Adrenal gland (tissue), 12 donors: ENCODE results near the gene SNX32. TPM values are rescaled to one million over a fixed set of nuclear protein-coding genes. Genes with fewer than 3 reads are reported as not detected.

Experiments used
- DNase-seq, 7 donors: peaks; one replicate each; pipeline ENCODE4 v3.0.0-alpha.2; 2019 to 2020
- H3K27ac ChIP-seq, 5 donors: fragments of 200-600 bp; sonication (generic) in 4 of 5; 1 replicate in 3 of 5; 2 replicates in 2 of 5; pipeline versions ENCODE4 v1.5.1 to v1.8.0; 2016 to 2020; ENCODE audit warnings: mild to moderate bottlenecking in 1 of 5
- H3K27me3 ChIP-seq: fragments of 200-600 bp; 2 replicates; pipeline ENCODE4 v1.8.0; 2021
- H3K36me3 ChIP-seq, 2 donors: fragments of 200-600 bp; replicated peaks in 1 of 2; 1 replicate in 1 of 2; 2 replicates in 1 of 2; pipeline versions ENCODE4 v1.5.1 to v1.8.0; 2018 to 2022
- H3K4me1 ChIP-seq, 2 donors: fragments of 200-600 bp; replicated peaks in 1 of 2; 1 replicate in 1 of 2; 2 replicates in 1 of 2; pipeline versions ENCODE4 v1.5.1 to v1.8.0; 2018 to 2021
- H3K4me3 ChIP-seq, 4 donors: fragments of 200-600 bp; sonication (generic) in 3 of 4; one replicate each; pipeline ENCODE4 v1.5.1; 2016 to 2018
- H3K9me3 ChIP-seq, 3 donors: fragments of 200-600 bp; sonication (generic) in 1 of 3; replicated peaks in 1 of 3; 1 replicate in 2 of 3; 2 replicates in 1 of 3; pipeline versions ENCODE4 v1.5.1 to v1.8.0; 2016 to 2021
- POLR2A ChIP-seq, 2 donors: fragments of 450-650 bp; IDR thresholded peaks; one replicate each; pipeline ENCODE4 v1.6.1; 2017; ENCODE audit warnings: antibody characterized with exemption in 2 of 2, mild to moderate bottlenecking in 2 of 2, moderate library complexity in 1 of 2
- WGBS, 4 donors: extraction: QIAGEN DNeasy Blood & Tissue Kit in 2 of 4; methylation state at CpG; one replicate each; pipeline versions ENCODE4 v1.1.5 to v1.1.7; 2013 to 2017; 5-methylcytosine and 5-hydroxymethylcytosine counted together
- intact Hi-C, 2 donors: fragments of 100-400 bp; cut with DNase I; formaldehyde crosslinking; loops; one replicate each; pipeline versions ENCODE4 v1.14.1 to v1.15.0; 2022 to 2023
- polyA plus RNA-seq, 3 donors: library from polyadenylated mRNA; stranded (reverse); fragments of 200-250 nt in 2 of 3; fragments of 350-450 nt in 1 of 3; fragmentation: Illumina TruSeq in 1 of 3; extraction: RNeasy Lipid Tissue Mini Kit (QIAGEN cat#74804) in 1 of 3; gene quantifications; one replicate each; pipeline ENCODE4 v1.2.3, GENCODE V29; 2013 to 2014
- total RNA-seq, 9 donors: library from RNA; depleted of rRNA in 4 of 9; stranded (reverse); fragments of >200 nt in 4 of 9; fragments of 120-200 nt in 1 of 9; fragmentation: NEBNext Ultra II Directional in 1 of 9; extraction: Animal tissue kit (Norgen Biotek cat#: 25700) in 1 of 9; gene quantifications; one replicate each; pipeline versions ENCODE4 v1.1.0 to v1.2.4, GENCODE V29; 2013 to 2023
- TF ChIP-seq, protein P1 (sequence below), 6 experiments: fragments of 450-650 bp in 4 of 6; fragments of 200-600 bp in 2 of 6; sonication (generic) in 1 of 6; IDR thresholded peaks; 1 replicate in 5 of 6; 2 replicates in 1 of 6; pipeline versions ENCODE4 v1.5.1 to v1.8.0; 2016 to 2021; ENCODE audit warnings: antibody characterized with exemption in 6 of 6, mild to moderate bottlenecking in 2 of 6, moderate library complexity in 1 of 6
- donor health status: healthy with polysubstance abuse.
- donor health status: Bipolar disorder and iron deficiency.
- donor health status: DM: yes; HTN: yes; CAD: no.
- donor health status: DM: no; HTN: no; CAD: no.
- donor health status: DM: no; HTN: no; CAD: no.
- donor health status: DM: yes; HTN: yes; CAD: no.

The SNX32 gene
- total and polyA plus RNA-seq, 12 donors: 0.11 to 1.2 (median 0.50) TPM; not detected in 3

DNA sequence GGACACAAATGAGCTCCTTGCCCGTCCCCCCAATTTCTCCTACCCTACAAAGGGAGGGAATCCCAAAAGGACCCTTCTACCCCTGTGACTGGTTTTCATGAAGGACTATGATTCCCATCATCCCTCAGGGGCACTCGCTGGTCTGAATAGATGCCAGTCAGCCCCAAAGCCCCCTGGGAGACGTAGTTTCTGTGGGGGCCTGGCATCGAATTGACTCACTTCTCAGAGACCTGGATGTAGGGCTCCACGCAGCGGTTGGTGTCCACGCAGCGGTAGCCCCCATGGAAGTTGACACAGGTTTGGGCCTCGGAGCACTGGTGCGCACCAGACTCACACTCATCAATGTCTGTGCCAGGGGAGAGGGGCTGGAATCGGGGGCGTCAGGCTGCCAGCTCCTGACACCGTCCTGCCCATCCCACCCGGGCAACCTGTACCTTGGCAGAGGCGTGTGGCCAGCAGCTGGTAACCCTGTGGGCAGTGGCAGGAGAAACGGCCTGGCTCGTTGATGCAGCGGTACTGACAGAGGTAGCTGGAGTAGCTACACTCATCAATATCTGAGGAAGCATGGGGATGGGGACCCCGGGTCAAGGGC is 34.4 kb downstream of the SNX32 start:
- no peaks in the 10 kb centered on the region for H3K9me3 ChIP-seq
- 75 to 88% (median 83%) methylated on average over 6 to 19 of the region's 19 CpGs for WGBS, 4 donors
- intact Hi-C loops: no loop called here
- H3K27me3 ChIP-seq: no peaks in the 10 kb centered on the region
- peaks cover 2 to 17% of the 10 kb centered on the region in 2 donors for H3K4me1 ChIP-seq
- peaks cover 0 to 58% of the 10 kb centered on the region in 2 donors for H3K36me3 ChIP-seq
- TF ChIP-seq, protein P1, sequence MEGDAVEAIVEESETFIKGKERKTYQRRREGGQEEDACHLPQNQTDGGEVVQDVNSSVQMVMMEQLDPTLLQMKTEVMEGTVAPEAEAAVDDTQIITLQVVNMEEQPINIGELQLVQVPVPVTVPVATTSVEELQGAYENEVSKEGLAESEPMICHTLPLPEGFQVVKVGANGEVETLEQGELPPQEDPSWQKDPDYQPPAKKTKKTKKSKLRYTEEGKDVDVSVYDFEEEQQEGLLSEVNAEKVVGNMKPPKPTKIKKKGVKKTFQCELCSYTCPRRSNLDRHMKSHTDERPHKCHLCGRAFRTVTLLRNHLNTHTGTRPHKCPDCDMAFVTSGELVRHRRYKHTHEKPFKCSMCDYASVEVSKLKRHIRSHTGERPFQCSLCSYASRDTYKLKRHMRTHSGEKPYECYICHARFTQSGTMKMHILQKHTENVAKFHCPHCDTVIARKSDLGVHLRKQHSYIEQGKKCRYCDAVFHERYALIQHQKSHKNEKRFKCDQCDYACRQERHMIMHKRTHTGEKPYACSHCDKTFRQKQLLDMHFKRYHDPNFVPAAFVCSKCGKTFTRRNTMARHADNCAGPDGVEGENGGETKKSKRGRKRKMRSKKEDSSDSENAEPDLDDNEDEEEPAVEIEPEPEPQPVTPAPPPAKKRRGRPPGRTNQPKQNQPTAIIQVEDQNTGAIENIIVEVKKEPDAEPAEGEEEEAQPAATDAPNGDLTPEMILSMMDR (IDR thresholded peaks at IDR 0.05): no peak
- TF ChIP-seq POLR2A (IDR thresholded peaks at IDR 0.05): no peak
- DNase-seq: peak in 2 of 7 donors; percentile 18 to 63
- H3K27ac ChIP-seq: no peak overlapping the region
- H3K4me3 ChIP-seq: no peak overlapping the region

DNA sequence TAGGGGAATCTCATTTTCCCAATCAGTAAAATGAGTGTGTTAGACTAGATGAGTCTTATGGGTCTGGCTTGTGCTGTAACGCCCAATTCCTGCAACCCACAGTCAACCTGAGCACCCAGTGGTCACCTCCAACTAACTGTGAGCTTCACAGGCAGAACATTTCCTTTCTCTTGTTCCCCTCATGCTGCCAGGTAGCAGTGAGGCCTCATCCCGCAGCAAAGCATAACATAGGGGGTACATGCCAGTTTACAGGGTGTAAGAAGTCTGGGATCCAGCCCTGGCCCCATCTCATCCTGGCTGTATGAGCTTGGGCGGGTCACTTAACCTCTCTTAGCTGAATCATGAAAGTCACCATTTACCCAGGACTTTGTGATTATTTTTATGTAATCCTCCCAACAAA is 35.1 kb downstream of the SNX32 start:
- Histone ChIP-seq H3K27ac (no peak overlapping the region), H3K9me3 (no peaks in the 10 kb centered on the region), H3K4me1 (peaks cover 2 to 17% of the 10 kb centered on the region in 2 donors), H3K4me3 (no peak overlapping the region), H3K27me3 (no peaks in the 10 kb centered on the region), H3K36me3 (peaks cover 0 to 51% of the 10 kb centered on the region in 2 donors)
- intact Hi-C loops: no loop called here
- 81 to 100% (median 91%) methylated on average over 2 to 3 of the region's 3 CpGs for WGBS, 4 donors
- TF ChIP-seq POLR2A (IDR thresholded peaks at IDR 0.05): no peak
- TF ChIP-seq, protein P1 (IDR thresholded peaks at IDR 0.05): no peak
- no peak for DNase-seq

DNA sequence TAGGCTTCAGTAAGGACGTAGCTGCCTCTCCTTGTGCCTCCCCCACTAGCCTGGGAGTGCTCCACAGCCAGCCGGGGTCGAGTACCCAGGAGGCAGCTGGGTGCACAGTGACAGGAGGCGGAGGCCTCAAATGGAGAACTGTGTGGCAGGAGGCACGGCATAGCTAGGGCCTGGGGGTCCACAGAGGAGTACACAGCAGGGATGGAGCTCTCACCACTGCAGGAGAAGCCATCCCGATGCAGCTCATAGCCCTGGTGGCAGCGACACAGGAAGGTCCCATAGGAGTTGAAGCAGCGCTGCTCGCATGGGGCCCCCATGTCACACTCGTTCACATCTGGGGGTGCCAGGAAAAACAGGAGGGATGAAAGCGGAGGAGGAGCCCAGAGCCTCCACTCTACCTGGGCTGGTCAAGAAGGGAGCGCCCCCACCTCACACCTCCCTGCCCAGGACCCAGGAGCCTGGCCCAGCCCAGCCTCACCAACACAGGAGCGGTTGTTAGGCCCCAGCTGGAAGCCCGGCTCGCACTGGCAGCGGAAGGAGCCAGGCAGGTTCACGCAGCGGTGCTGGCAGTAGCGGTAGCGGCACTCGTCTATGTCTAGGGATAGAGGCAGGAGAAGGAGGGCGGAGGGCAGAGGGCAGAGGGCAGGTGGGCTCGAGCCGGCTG is 36.0 kb downstream of the SNX32 start:
- no peaks in the 10 kb centered on the region for H3K9me3 ChIP-seq
- no peak for TF ChIP-seq POLR2A (IDR thresholded peaks at IDR 0.05)
- TF ChIP-seq, protein P1 (IDR thresholded peaks at IDR 0.05): no peak
- 77 to 89% (median 86%) methylated on average over 11 to 24 of the region's 24 CpGs for WGBS, 4 donors
- H3K27me3 ChIP-seq: no peaks in the 10 kb centered on the region
- peak in 1 of 7 donors; percentile 27 for DNase-seq
- intact Hi-C loops: no loop called here
- peaks cover 0 to 42% of the 10 kb centered on the region in 2 donors for H3K36me3 ChIP-seq
- peak overlapping the region in 1 of 5 donors; percentile 93 for H3K27ac ChIP-seq
- H3K4me3 ChIP-seq: no peak overlapping the region
- H3K4me1 ChIP-seq: peaks cover 2 to 17% of the 10 kb centered on the region in 2 donors

DNA sequence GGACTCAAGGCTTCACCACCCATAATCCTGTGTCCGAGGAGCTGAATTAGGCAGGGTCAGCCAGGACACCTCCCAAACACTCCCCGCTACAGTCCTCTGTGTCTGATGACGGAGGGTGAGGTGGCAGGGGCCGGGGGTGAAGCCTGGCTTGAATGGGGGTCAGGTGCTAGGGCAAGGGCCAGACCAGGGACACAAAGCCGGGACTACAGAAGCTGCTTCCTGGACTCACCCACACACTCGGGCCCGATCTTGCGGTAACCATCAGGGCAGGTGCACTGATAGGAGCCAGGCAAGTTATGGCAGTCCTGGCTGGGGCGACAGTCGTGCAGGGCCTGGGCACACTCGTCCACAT is 36.5 kb downstream of the SNX32 start:
- TF ChIP-seq, protein P1 (IDR thresholded peaks at IDR 0.05): no peak
- no peak for TF ChIP-seq POLR2A (IDR thresholded peaks at IDR 0.05)
- peaks cover 0 to 37% of the 10 kb centered on the region in 2 donors for H3K36me3 ChIP-seq
- DNase-seq: peak in 1 of 7 donors; percentile 57
- H3K9me3 ChIP-seq: no peaks in the 10 kb centered on the region
- H3K27me3 ChIP-seq: no peaks in the 10 kb centered on the region
- intact Hi-C loops: no loop called here
- no peak overlapping the region for H3K4me3 ChIP-seq
- peak overlapping the region in 1 of 5 donors; percentile 93 for H3K27ac ChIP-seq
- 69 to 80% (median 79%) methylated on average over 10 to 11 of the region's 11 CpGs for WGBS, 4 donors
- peaks cover 2 to 17% of the 10 kb centered on the region in 2 donors for H3K4me1 ChIP-seq
